ENCODE measurements around the gene UNC45A. TPM values are rescaled to one million over a fixed set of nuclear protein-coding genes. Genes with fewer than 3 reads are reported as not detected.

UNC45A gene
- total and polyA plus RNA-seq, 2 of the 8 experiments (the other 6 are each of a cell fraction or from before 2014, with no cell fraction given), result 74.1 to 84.2 TPM

DNA sequence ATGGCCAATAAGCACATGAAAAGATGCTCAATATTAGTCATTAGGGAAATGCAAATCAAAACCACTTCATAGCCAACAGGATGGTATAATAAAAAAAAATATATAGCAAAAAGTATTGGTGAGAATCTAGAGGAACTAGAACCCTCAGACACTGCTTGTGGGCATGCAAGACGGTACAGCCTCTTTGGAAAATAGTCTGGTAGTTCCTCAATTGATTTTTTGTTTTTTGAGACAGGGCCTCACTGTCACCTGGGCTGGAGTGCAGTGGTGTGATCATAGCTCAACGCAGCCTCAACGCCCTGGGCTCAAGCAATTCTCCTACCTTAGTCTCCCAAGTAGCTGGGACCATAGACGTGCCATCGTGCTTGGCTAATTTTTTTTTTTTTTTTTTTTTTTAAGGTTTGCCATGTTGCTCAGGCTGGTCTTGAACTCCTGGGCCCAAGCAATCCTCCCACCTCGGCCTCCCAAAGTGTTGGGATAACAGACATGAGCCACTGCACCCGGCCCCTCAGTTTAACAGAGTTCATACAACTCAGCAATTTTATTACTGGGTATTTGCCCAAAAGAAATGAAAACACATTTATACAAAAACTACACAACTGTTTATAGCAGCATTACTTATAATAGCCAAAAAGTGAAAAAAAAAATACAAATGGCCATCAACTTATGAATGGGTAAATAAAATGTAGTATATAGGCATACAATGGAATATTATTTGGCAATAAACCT, 54.1 kb downstream of the UNC45A start (continued):
- TF ChIP-seq, protein P1, sequence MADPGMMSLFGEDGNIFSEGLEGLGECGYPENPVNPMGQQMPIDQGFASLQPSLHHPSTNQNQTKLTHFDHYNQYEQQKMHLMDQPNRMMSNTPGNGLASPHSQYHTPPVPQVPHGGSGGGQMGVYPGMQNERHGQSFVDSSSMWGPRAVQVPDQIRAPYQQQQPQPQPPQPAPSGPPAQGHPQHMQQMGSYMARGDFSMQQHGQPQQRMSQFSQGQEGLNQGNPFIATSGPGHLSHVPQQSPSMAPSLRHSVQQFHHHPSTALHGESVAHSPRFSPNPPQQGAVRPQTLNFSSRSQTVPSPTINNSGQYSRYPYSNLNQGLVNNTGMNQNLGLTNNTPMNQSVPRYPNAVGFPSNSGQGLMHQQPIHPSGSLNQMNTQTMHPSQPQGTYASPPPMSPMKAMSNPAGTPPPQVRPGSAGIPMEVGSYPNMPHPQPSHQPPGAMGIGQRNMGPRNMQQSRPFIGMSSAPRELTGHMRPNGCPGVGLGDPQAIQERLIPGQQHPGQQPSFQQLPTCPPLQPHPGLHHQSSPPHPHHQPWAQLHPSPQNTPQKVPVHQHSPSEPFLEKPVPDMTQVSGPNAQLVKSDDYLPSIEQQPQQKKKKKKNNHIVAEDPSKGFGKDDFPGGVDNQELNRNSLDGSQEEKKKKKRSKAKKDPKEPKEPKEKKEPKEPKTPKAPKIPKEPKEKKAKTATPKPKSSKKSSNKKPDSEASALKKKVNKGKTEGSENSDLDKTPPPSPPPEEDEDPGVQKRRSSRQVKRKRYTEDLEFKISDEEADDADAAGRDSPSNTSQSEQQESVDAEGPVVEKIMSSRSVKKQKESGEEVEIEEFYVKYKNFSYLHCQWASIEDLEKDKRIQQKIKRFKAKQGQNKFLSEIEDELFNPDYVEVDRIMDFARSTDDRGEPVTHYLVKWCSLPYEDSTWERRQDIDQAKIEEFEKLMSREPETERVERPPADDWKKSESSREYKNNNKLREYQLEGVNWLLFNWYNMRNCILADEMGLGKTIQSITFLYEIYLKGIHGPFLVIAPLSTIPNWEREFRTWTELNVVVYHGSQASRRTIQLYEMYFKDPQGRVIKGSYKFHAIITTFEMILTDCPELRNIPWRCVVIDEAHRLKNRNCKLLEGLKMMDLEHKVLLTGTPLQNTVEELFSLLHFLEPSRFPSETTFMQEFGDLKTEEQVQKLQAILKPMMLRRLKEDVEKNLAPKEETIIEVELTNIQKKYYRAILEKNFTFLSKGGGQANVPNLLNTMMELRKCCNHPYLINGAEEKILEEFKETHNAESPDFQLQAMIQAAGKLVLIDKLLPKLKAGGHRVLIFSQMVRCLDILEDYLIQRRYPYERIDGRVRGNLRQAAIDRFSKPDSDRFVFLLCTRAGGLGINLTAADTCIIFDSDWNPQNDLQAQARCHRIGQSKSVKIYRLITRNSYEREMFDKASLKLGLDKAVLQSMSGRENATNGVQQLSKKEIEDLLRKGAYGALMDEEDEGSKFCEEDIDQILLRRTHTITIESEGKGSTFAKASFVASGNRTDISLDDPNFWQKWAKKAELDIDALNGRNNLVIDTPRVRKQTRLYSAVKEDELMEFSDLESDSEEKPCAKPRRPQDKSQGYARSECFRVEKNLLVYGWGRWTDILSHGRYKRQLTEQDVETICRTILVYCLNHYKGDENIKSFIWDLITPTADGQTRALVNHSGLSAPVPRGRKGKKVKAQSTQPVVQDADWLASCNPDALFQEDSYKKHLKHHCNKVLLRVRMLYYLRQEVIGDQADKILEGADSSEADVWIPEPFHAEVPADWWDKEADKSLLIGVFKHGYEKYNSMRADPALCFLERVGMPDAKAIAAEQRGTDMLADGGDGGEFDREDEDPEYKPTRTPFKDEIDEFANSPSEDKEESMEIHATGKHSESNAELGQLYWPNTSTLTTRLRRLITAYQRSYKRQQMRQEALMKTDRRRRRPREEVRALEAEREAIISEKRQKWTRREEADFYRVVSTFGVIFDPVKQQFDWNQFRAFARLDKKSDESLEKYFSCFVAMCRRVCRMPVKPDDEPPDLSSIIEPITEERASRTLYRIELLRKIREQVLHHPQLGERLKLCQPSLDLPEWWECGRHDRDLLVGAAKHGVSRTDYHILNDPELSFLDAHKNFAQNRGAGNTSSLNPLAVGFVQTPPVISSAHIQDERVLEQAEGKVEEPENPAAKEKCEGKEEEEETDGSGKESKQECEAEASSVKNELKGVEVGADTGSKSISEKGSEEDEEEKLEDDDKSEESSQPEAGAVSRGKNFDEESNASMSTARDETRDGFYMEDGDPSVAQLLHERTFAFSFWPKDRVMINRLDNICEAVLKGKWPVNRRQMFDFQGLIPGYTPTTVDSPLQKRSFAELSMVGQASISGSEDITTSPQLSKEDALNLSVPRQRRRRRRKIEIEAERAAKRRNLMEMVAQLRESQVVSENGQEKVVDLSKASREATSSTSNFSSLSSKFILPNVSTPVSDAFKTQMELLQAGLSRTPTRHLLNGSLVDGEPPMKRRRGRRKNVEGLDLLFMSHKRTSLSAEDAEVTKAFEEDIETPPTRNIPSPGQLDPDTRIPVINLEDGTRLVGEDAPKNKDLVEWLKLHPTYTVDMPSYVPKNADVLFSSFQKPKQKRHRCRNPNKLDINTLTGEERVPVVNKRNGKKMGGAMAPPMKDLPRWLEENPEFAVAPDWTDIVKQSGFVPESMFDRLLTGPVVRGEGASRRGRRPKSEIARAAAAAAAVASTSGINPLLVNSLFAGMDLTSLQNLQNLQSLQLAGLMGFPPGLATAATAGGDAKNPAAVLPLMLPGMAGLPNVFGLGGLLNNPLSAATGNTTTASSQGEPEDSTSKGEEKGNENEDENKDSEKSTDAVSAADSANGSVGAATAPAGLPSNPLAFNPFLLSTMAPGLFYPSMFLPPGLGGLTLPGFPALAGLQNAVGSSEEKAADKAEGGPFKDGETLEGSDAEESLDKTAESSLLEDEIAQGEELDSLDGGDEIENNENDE (IDR thresholded peaks at IDR 0.05; ENCODE audit: insufficient replicate concordance, low read length), result no peak
- no peak for TF ChIP-seq NANOG (IDR thresholded peaks at IDR 0.05; ENCODE audit: insufficient read depth, low read depth, low read length, poor library complexity, severe bottlenecking)
- TF ChIP-seq BCL11A (IDR thresholded peaks at IDR 0.05; ENCODE audit: low read depth in 2 of 2, low read length in 2 of 2), result no peak
- no peak for TF ChIP-seq POLR2AphosphoS5 (IDR thresholded peaks at IDR 0.05; ENCODE audit: low read depth, low read length)
- no peak for TF ChIP-seq RFX5 (IDR thresholded peaks at IDR 0.05; ENCODE audit: borderline replicate concordance, low read depth, low read length)
- TF ChIP-seq TBP (IDR thresholded peaks at IDR 0.05; ENCODE audit: low read depth, low read length), result no peak
- no peak for TF ChIP-seq SIX5 (IDR thresholded peaks at IDR 0.05; ENCODE audit: low read depth, low read length)
- TF ChIP-seq EZH2 (IDR thresholded peaks at IDR 0.05; ENCODE audit: low read depth, low read length, severe bottlenecking), result no peak
- no peak for TF ChIP-seq ATF2 (IDR thresholded peaks at IDR 0.05; ENCODE audit: low read length)
